Large intestine (tissue), 3 donors: ENCODE results near the gene PAX9. TPM values are rescaled to one million over a fixed set of nuclear protein-coding genes. Genes with fewer than 3 reads are reported as not detected.
"Not testable (repeated sequence)": the region's sequence is repeated elsewhere in the genome, so short reads cannot be mapped to it uniquely, and the experiment has no call there.

ENCODE experiments used
- DNase-seq, 2 donors: peaks; one replicate each; pipeline versions ENCODE4 v3.0.0 to v3.0.0-alpha.2; 2013
- H3K27ac ChIP-seq: one replicate; pipeline ENCODE4 v1.5.1; 2013; ENCODE audit warnings: low read length
- H3K27me3 ChIP-seq: 2 replicates; pipeline ENCODE4 v1.6.1; 2013; ENCODE audit warnings: low read length; ENCODE audit not compliant: control insufficient read depth, insufficient read depth
- H3K36me3 ChIP-seq: 2 replicates; pipeline ENCODE4 v1.6.1; 2013; ENCODE audit warnings: low read length; ENCODE audit not compliant: control insufficient read depth, insufficient read depth
- H3K4me1 ChIP-seq: one replicate; pipeline ENCODE4 v1.6.1; 2013; ENCODE audit warnings: low read length; ENCODE audit not compliant: control insufficient read depth, insufficient read depth
- H3K4me3 ChIP-seq: one replicate; pipeline ENCODE4 v1.5.1; 2013; ENCODE audit warnings: low read length
- H3K9me3 ChIP-seq: one replicate; pipeline ENCODE4 v1.6.1; 2013; ENCODE audit warnings: mild to moderate bottlenecking, low read depth, low read length, moderate library complexity; ENCODE audit not compliant: control insufficient read depth
- WGBS: methylation state at CpG from one replicate; pipeline ENCODE4 v1.1.5; 2013; ENCODE audit warnings: low lambda C conversion rate; ENCODE audit not compliant: insufficient coverage; 5-methylcytosine and 5-hydroxymethylcytosine counted together
- polyA plus RNA-seq: library from polyadenylated mRNA; unstranded; fragments of 120-200 nt; gene quantifications from one replicate; pipeline ENCODE4 v1.2.1, GENCODE V29; 2013

PAX9 gene
- polyA plus RNA-seq, 1 donor = 0.06 TPM

GRCh38 chr14:36675581-36675980, 13.9 kb downstream of the PAX9 start:
- no peaks in the 10 kb centered on the region for H3K36me3 ChIP-seq
- DNase-seq = no peak
- no peaks in the 10 kb centered on the region for H3K9me3 ChIP-seq
- H3K27me3 ChIP-seq = peaks cover 18% of the 10 kb centered on the region
- 80% methylated on average over 1 of the region's 6 CpGs for WGBS
- H3K4me3 ChIP-seq = no peak overlapping the region
- H3K27ac ChIP-seq = no peak overlapping the region
- H3K4me1 ChIP-seq = no peaks in the 10 kb centered on the region

GRCh38 chr14:36676236-36676635, 14.6 kb downstream of the PAX9 start:
- DNase-seq = no peak
- Histone ChIP-seq H3K27ac (no peak overlapping the region), H3K27me3 (peaks cover 18% of the 10 kb centered on the region), H3K4me1 (no peaks in the 10 kb centered on the region), H3K4me3 (no peak overlapping the region), H3K36me3 (no peaks in the 10 kb centered on the region), H3K9me3 (no peaks in the 10 kb centered on the region)
- WGBS = no CpG with 5 or more reads among the region's 10 CpGs

- H3K9me3 ChIP-seq = no peaks in the 10 kb centered on the region
- H3K27ac ChIP-seq = no peak overlapping the region
- WGBS = 100% methylated on average over 1 of the region's 4 CpGs
These were observed 20.7 kb downstream of the PAX9 start for GRCh38 chr14:36682338-36682737.

GRCh38 chr14:36683083-36683724, 21.5 kb downstream of the PAX9 start:
- WGBS = no CpG with 5 or more reads among the region's 9 CpGs
- Histone ChIP-seq H3K4me1 (no peaks in the 10 kb centered on the region), H3K4me3 (no peak overlapping the region), H3K9me3 (no peaks in the 10 kb centered on the region), H3K36me3 (no peaks in the 10 kb centered on the region), H3K27me3 (no peaks in the 10 kb centered on the region), H3K27ac (no peak overlapping the region)
- DNase-seq = no peak

More at GRCh38 chr14:36682338-36682737, 20.7 kb downstream of the PAX9 start:
- Histone ChIP-seq H3K36me3 (no peaks in the 10 kb centered on the region), H3K27me3 (peaks cover 2% of the 10 kb centered on the region), H3K4me3 (no peak overlapping the region), H3K4me1 (no peaks in the 10 kb centered on the region)
- no peak for DNase-seq

- Histone ChIP-seq H3K4me1 (no peaks in the 10 kb centered on the region), H3K27me3 (no peaks in the 10 kb centered on the region), H3K9me3 (no peaks in the 10 kb centered on the region), H3K4me3 (no peak overlapping the region), H3K36me3 (no peaks in the 10 kb centered on the region), H3K27ac (no peak overlapping the region)
- no peak for DNase-seq
- 80% methylated on average over 1 of the region's 3 CpGs for WGBS
These were observed 23.3 kb downstream of the PAX9 start for GRCh38 chr14:36684946-36685345.

GRCh38 chr14:36690311-36691040, 28.8 kb downstream of the PAX9 start:
- H3K4me3 ChIP-seq = no peak overlapping the region
- WGBS = no CpG with 5 or more reads among the region's 1 CpG
- no peaks in the 10 kb centered on the region for H3K9me3 ChIP-seq
- no peak overlapping the region for H3K27ac ChIP-seq
- no peak for DNase-seq
- no peaks in the 10 kb centered on the region for H3K4me1 ChIP-seq
- no peaks in the 10 kb centered on the region for H3K27me3 ChIP-seq
- H3K36me3 ChIP-seq = no peaks in the 10 kb centered on the region

- not testable (repeated sequence) for H3K36me3 ChIP-seq, H3K27me3 ChIP-seq, H3K4me1 ChIP-seq, H3K4me3 ChIP-seq, H3K27ac ChIP-seq, H3K9me3 ChIP-seq, DNase-seq
- no CpG with 5 or more reads among the region's 7 CpGs for WGBS
These were observed 37.8 kb downstream of the PAX9 start for GRCh38 chr14:36699420-36699819.

GRCh38 chr14:36700651-36701050, 39.0 kb downstream of the PAX9 start:
- Histone ChIP-seq H3K4me3 (no peak overlapping the region), H3K27me3 (no peaks in the 10 kb centered on the region), H3K27ac (no peak overlapping the region), H3K36me3 (no peaks in the 10 kb centered on the region), H3K9me3 (no peaks in the 10 kb centered on the region), H3K4me1 (no peaks in the 10 kb centered on the region)
- no CpG with 5 or more reads among the region's 1 CpG for WGBS
- no peak for DNase-seq

- Histone ChIP-seq H3K4me3 (no peak overlapping the region), H3K36me3 (no peaks in the 10 kb centered on the region), H3K4me1 (no peaks in the 10 kb centered on the region), H3K9me3 (no peaks in the 10 kb centered on the region), H3K27me3 (no peaks in the 10 kb centered on the region), H3K27ac (no peak overlapping the region)
- no peak for DNase-seq
- WGBS = no CpG with 5 or more reads among the region's 1 CpG
These were observed 39.5 kb downstream of the PAX9 start for GRCh38 chr14:36701132-36701531.

GRCh38 chr14:36702474-36702873, 40.8 kb downstream of the PAX9 start:
- no CpG with 5 or more reads among the region's 2 CpGs for WGBS
- H3K27me3 ChIP-seq = no peaks in the 10 kb centered on the region

GRCh38 chr14:36707570-36707969, 45.9 kb downstream of the PAX9 start:
- DNase-seq = no peak
- Histone ChIP-seq H3K9me3 (no peaks in the 10 kb centered on the region), H3K27ac (no peak overlapping the region), H3K4me3 (no peak overlapping the region), H3K4me1 (no peaks in the 10 kb centered on the region), H3K27me3 (no peaks in the 10 kb centered on the region), H3K36me3 (no peaks in the 10 kb centered on the region)

More at GRCh38 chr14:36702474-36702873, 40.8 kb downstream of the PAX9 start:
- Histone ChIP-seq H3K36me3 (no peaks in the 10 kb centered on the region), H3K27ac (no peak overlapping the region), H3K4me3 (no peak overlapping the region), H3K9me3 (no peaks in the 10 kb centered on the region), H3K4me1 (no peaks in the 10 kb centered on the region)
- no peak for DNase-seq
